ENCODE data around the gene CARD14. TPM values are rescaled to one million over a fixed set of nuclear protein-coding genes. Genes with fewer than 3 reads are reported as not detected.

The CARD14 gene
- polyA plus RNA-seq, 3 donors = 0.11 to 0.27 (median 0.16) TPM

GRCh38 chr17:80205811-80206210 lies 36.0 kb downstream of the CARD14 start:
- no peak overlapping the region for H3K4me2 ChIP-seq (replicated peaks; ENCODE audit: extremely low read depth, low read length, poor library complexity, severe bottlenecking)
- peak overlapping the region in 3 of 7 donors; percentile 66 to 91 (median 91) for H3K27ac Mint-ChIP-seq
- H3K79me2 ChIP-seq (ENCODE audit: insufficient read depth, low read length) = no peaks in the 10 kb centered on the region
- no peak for DNase-seq
- H4K20me1 ChIP-seq (ENCODE audit: insufficient read depth, low read length) = peaks cover 34% of the 10 kb centered on the region
- intact Hi-C loops (cut with micrococcal nuclease) = loop anchor here in 1 of 2 donors (2.0 kb wide), 1 partner anchor 15 kb away; the partner anchor contains the start of genes SGSH and SLC26A11
- H3K9me3 ChIP-seq (replicated peaks in 1 of 2; ENCODE audit: control insufficient read depth in 1 of 2, insufficient read depth in 1 of 2, low read length in 2 of 2) = no peaks in the 10 kb centered on the region
- peak overlapping the region in 1 of 2 donors; percentile 41 for H3K27ac ChIP-seq (ENCODE audit: low read depth in 1 of 2, low read length in 2 of 2)
- no peaks in the 10 kb centered on the region for H3K27me3 ChIP-seq (ENCODE audit: control insufficient read depth in 2 of 2, insufficient read depth in 2 of 2, low read length in 2 of 2)
- TF ChIP-seq CTCF (IDR thresholded peaks at IDR 0.05) = no peak
- WGBS (ENCODE audit: insufficient coverage) = 97% methylated on average over 7 of the region's 13 CpGs
- no peak overlapping the region for H3K9ac ChIP-seq (ENCODE audit: insufficient read depth, low read length, poor library complexity, severe bottlenecking)
- H3K4me1 ChIP-seq (ENCODE audit: control insufficient read depth in 1 of 2, insufficient read depth in 2 of 2, low read length in 2 of 2) = peaks cover 16 to 26% of the 10 kb centered on the region in 2 donors
- peaks cover 14% of the 10 kb centered on the region for H3K4me1 Mint-ChIP-seq
- peaks cover 0 to 2% (median 0%) of the 10 kb centered on the region in 7 donors for H3K9me3 Mint-ChIP-seq
- peaks cover 29 to 39% of the 10 kb centered on the region in 2 donors for H3K36me3 ChIP-seq (replicated peaks in 1 of 2; ENCODE audit: control insufficient read depth in 1 of 2, insufficient read depth in 2 of 2, low read length in 2 of 2)
- H3K4me3 Mint-ChIP-seq = no peak overlapping the region
- no peak overlapping the region for H3K4me3 ChIP-seq (replicated peaks in 1 of 3; ENCODE audit: low read depth in 2 of 3, low read length in 3 of 3)
- H3K36me3 Mint-ChIP-seq = peaks cover 33 to 59% of the 10 kb centered on the region in 2 donors
- H3K27me3 Mint-ChIP-seq (ENCODE audit: low read depth in 3 of 3) = peaks cover 2 to 20% (median 10%) of the 10 kb centered on the region in 3 donors
- no peak overlapping the region for H2AFZ ChIP-seq (ENCODE audit: insufficient read depth, low read depth, low read length, poor library complexity, severe bottlenecking)

- peak overlapping the region in 1 of 2 donors; percentile 75 for H3K27ac ChIP-seq (ENCODE audit: low read depth in 1 of 2, low read length in 2 of 2)
- no peak for DNase-seq
These were observed 38.2 kb downstream of the CARD14 start for GRCh38 chr17:80208050-80208449.

More at GRCh38 chr17:80208050-80208449, 38.2 kb downstream of the CARD14 start:
- Mint-ChIP-seq H3K36me3 (peaks cover 52 to 73% of the 10 kb centered on the region in 2 donors), H3K27ac (peak overlapping the region in 2 of 7 donors; percentile 80 to 91), H3K4me1 (peaks cover 22% of the 10 kb centered on the region), H3K27me3 (ENCODE audit: low read depth in 3 of 3) (peaks cover 2 to 18% (median 8%) of the 10 kb centered on the region in 3 donors), H3K4me3 (no peak overlapping the region), H3K9me3 (no peaks in the 10 kb centered on the region)
- Histone ChIP-seq H3K36me3 (replicated peaks in 1 of 2; ENCODE audit: control insufficient read depth in 1 of 2, insufficient read depth in 2 of 2, low read length in 2 of 2) (peaks cover 46 to 58% of the 10 kb centered on the region in 2 donors), H3K9ac (ENCODE audit: insufficient read depth, low read length, poor library complexity, severe bottlenecking) (no peak overlapping the region), H2AFZ (ENCODE audit: insufficient read depth, low read depth, low read length, poor library complexity, severe bottlenecking) (no peak overlapping the region), H4K20me1 (ENCODE audit: insufficient read depth, low read length) (peaks cover 55% of the 10 kb centered on the region), H3K9me3 (replicated peaks in 1 of 2; ENCODE audit: control insufficient read depth in 1 of 2, insufficient read depth in 1 of 2, low read length in 2 of 2) (no peaks in the 10 kb centered on the region), H3K4me1 (ENCODE audit: control insufficient read depth in 1 of 2, insufficient read depth in 2 of 2, low read length in 2 of 2) (peaks cover 26 to 39% of the 10 kb centered on the region in 2 donors), H3K79me2 (ENCODE audit: insufficient read depth, low read length) (no peaks in the 10 kb centered on the region), H3K4me3 (replicated peaks in 1 of 3; ENCODE audit: low read depth in 2 of 3, low read length in 3 of 3) (no peak overlapping the region), H3K27me3 (ENCODE audit: control insufficient read depth in 2 of 2, insufficient read depth in 2 of 2, low read length in 2 of 2) (no peaks in the 10 kb centered on the region), H3K4me2 (replicated peaks; ENCODE audit: extremely low read depth, low read length, poor library complexity, severe bottlenecking) (no peak overlapping the region)
- no peak for TF ChIP-seq CTCF (IDR thresholded peaks at IDR 0.05)
- intact Hi-C loops (cut with micrococcal nuclease) = no loop called here
- WGBS (ENCODE audit: insufficient coverage) = 96% methylated on average over 16 of the region's 16 CpGs
